NCI-H1436 treated with DMSO at 0.1 percent for 48 hours (cell line): ENCODE measurements around the gene DNAH14.
"Not testable (repeated sequence)": the region's sequence is repeated elsewhere in the genome, so short reads cannot be mapped to it uniquely, and the experiment has no call there.

ENCODE experiments used
- DNase-seq: peaks from one replicate; lab custom pipeline; 2025; lab: John Stamatoyannopoulos, UW

Gene DNAH14

DNA sequence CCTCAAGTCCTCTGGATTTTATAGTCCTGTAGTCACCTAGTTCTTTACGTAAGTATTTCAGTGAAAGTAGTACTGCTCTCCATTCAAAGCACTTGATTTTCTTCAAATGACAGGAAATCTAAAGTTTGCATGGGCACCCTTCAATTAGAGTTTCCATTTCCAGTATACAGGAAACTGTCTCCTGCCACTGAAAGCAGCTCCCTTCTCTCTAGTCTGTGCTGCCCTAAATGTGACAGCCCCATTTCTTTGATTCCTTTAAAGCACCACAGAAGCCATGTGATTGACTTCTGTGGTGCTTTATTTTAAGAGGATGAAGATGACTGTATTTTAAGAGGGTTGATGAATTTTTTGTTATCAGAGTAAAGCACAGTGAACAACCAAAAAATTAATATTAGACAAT lies 226.1 kb downstream of the DNAH14 start:
- no peak for DNase-seq

DNA sequence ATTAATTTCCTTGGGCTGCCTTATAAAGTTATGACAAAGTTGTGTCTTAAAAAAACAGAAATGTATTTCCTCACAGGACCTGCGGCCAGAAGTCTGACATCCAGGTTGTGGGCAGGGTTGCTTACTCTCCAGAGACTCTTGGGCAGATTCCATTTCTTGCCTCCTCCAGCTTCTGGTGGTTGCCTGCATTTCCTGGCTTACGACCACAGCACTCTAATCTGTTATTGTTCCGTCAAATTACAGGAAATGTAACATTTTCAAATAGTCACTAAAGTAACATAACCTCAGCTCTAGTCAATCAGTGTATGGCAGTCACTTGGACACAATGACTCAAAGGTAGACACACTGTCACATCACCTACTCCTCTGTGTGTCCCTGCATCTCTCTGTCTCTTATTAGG lies 226.8 kb downstream of the DNAH14 start:
- no peak for DNase-seq

DNA sequence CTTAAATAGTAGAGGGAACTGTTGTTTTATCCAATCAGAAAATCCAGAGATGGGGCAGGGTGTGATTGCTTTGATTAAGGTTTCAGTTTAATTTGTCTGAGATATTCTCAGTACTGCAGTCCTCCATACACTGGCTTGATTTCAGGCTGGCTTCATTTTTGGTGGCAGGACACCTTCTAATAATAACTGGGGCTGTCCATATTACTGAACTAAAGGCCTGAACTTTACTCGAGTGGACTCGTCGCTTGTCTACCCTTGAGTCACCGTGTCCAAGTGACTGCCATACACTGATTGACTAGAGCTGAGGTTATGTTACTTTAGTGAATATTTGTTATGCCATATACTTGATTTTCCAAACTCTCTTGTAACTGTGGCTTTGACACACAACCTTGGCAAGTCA lies 228.8 kb downstream of the DNAH14 start:
- DNase-seq: no peak

DNA sequence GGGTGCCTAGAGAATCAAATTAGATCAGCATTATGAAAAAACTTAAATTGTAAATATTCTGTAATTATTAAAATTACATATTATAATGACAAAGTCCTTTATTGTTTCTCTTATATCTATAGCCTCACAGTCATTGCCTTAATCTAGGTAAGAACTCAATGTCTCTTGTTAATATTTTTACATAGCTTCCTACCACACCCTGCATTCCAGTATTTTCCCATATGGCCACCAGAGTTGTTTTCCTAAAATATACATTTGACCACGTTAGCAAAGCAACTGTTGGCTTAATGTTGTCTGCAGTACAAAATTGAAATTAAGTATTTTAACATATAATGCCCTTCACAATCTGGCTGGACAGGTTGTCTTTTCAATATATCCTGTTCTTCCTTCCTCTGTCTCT lies 230.3 kb downstream of the DNAH14 start:
- DNase-seq: no peak

DNA sequence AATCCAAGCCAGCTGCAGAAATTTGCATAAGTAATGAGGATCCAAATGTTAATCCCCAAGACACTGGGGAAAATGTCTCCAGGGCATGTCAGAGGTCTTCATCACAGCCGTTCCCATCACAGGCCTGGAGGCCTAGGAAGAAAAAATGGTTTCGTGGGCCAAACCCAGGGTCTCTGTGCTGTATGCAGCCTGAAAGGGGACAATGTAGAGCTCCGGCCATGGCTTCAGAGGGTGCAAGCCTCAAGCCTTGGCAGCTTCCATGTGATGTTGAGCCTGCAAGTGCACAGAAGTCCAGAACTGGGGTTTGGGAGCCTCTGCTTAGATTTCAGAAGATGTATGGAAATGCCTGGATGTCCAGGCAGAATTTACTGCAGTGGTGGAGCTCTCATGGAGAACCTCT lies 247.9 kb downstream of the DNAH14 start:
- not testable (repeated sequence) for DNase-seq

DNA sequence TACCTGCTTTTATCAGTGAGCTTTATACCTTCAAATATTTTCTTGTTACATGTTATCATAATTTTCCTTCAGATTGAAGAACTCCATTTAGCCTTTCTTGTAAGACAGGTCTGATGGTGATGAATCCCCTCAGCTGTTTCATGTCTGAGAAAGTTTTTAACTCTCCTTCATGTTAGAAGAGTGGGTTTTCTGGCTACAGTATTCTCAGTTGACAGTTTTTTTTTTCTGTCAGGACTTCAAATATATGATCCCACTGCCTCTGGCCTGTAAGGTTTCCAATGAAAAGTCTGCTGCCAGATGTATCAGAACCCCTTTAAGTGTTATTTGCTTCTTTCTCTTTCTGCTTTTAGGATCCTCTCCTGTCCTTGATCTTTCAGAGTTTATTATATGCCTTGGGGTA lies 250.2 kb downstream of the DNAH14 start:
- no peak for DNase-seq

DNA sequence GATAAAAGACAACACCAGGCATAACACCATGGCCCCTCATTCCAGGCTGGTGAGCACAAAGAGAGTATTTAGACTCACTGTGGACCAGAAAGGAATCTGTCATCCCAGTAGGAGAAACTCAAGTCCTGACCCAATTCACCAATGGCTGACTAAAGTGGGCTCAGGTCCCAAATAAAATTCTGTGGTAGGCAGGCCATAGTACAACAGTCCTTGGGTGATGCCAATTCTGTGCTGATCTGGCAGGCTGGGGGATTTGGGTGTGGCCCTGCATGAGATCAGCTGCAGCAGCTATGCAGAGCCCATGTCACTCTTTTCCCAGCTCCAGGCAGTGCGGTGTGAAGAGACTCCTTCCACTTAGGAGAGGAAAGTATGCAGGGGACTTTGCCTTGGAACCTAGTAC lies 253.2 kb downstream of the DNAH14 start:
- no peak for DNase-seq

DNA sequence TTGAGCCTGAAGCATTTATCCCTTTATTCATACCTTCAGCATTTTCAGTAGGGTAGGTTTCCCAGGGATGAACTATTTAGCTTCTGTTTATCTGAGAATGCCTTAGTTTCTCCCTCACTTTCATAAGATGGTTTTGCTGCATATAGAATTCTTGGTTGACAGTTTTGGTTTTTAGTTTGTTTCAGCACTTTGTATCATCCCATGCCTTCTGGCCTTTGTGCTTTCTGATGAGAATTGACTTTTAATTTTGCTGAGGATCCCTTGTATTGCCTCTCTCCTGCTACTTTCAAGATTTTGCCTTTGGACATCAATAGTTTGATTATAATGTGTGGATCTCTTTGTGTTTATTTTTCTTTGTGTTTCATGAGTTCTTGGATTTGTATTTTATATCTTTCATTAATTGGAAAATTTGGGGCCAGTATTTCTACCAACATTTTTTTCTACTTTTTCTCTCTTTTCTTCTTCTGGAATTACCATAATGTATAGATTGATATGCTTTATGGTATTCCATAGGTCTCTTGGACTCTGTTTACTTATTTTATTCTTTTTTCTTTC lies 261.8 kb downstream of the DNAH14 start:
- DNase-seq: no peak

DNA sequence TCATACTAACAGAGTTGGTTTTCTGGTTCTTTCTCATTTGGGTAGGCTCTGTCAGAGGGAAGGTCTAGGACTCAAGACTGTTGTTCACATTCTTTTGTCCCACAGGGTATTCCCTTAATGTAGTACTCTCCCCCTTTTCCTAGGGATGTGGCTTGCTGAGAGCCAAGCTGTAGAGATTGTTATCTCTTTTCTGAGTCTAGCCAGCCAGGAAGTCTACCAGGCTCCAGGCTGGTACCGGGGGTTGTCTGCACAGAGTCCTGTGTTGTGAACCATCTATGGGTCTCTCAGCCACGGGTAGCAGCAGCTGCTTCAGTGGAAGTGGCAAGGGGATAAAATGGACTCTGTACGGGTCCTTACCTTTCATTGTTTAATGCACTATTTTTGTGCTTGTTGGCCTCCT lies 272.0 kb downstream of the DNAH14 start:
- DNase-seq: no peak

DNA sequence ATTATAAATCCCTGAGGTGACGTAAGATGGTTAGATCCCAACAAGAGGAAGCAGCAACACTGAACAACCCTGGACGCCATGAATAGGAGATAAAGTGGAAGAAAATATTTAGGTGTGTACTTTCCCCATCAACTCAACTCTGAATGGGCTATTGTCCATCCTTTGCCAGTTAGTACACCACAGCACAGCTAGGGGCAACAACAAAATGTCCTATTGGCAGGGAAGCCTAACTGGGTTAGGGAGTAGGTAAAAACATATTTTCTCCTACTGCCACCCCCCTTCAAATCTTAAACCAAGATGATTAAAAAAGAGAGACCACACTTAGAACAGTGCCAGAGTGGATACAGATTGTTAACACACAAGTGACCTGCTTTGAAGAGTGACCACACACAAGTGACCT lies 278.3 kb downstream of the DNAH14 start:
- no peak for DNase-seq

DNA sequence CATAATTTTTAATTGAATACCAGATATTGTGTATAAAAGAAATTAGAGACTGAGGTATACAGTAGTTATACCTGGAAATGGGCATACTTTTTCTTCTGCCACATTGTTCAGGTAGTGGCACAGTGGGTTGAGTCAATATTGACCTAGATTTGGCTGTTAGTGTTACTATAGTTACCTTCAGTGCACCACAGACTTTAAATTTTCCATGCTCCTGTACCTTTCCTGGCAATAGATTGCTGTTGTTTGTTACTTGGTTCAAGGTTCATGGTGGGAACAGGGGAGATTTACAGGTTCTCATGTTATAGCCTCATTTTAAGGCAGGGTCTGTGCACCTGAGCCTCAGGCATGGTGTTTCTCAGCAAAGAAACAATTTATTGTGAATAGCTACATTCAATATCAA lies 279.7 kb downstream of the DNAH14 start:
- DNase-seq: no peak

DNA sequence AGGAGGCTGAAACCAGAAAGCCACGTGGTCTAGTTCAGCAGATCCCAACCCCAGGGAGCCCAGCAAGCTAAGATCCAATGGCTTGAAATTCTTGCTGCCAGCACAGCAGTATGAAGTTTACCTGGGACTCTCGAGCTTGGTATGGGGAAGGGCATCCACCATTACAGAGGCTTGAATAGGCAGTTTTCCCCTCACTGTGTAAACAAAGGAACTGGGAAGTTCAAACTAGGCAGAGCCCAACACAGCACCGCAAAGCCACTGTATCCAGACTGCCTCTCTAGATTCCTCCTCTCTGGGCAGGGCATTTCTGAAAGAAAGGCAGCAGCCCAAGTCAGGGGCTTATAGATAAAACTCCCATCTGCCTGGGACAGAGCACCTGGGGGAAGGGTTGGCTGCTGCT lies 280.7 kb downstream of the DNAH14 start:
- DNase-seq: not testable (repeated sequence)

DNA sequence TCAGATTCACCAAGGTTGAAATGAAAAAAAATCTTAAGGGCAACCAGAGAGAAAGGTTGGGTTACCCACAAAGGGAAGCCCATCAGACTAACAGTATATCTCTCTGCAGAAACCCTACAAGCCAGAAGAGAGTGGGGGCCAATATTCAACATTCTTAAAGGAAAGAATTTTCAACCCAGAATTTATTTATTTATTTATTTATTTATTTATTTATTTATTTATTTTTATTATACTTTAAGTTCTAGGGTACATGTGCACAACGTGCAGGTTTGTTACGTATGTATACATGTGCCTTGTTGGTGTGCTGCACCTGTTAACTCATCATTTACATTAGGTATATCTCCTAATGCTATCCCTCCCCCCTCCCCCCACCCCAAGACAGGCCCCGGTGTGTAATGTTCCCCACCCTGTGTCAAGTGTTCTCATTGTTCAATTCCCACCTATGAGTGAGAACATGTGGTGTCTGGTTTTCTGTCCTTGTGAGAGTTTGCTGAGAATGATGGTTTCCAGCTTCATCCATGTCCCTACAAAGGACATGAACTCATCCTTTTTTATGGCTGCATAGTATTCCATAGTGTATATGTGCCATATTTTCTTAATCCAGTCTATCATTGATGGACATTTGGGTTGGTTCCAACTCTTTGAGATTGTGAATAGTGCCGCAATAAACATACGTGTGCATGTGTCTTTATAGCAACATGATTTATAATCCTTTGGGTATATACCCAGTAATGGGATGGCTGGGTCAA lies 282.4 kb downstream of the DNAH14 start:
- not testable (repeated sequence) for DNase-seq

DNA sequence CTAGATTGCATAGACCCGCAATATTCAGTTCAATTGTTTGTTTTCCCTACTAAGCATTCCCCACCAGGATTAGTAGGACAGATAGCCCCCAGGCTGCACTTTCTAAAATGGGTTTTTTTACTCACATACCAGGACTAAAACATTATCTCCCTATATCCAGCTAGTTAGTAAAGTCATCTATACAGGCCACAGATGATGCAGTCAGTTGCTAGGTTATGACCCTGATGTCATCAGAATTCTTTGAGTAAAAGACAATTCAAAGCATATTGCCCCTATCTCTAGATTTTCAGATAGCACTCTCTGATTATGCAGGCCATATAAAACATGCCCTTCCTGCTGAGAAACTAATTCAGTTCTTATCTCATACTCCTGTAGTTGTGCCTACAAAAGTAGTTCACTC lies 294.8 kb downstream of the DNAH14 start:
- no peak for DNase-seq

DNA sequence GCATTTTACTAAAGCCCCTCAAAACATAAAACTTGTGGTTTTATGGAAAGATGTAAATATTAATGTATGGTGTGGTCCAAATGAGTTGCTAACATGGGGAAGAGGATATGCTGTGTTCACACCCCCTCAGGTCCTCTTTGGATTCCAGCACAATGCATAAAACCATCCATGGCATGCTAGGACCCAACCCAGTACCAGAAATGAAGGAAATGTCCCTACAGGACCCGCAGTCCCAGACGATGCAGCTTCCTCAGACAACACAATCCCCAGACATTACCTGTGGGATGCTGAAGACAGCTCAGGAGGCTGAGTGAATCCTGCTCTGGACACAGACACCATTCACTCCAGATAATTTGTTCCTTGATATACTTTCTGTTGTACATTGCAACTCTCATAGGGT lies 296.2 kb downstream of the DNAH14 start:
- no peak for DNase-seq

DNA sequence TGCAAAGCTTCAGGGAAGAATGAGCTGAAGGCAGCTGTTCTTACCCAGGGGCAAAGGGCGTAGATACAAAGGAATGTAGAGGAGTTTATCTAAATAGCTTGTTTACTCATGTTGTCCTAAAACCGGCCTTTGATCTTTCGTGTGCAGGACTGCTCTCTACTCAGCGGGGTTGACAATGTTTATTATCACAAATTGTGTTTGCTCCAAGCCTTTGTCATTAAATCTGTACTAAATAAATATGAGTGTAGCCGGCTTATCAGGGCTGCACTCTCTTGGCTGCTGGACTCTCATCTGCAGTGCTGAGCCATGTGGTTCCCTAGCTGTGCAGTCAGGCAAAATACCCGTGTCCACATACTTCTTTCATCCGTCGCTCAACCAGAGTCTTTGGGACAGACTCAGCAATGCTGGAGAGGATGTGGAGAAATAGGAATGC lies 299.4 kb downstream of the DNAH14 start:
- no peak for DNase-seq

DNA sequence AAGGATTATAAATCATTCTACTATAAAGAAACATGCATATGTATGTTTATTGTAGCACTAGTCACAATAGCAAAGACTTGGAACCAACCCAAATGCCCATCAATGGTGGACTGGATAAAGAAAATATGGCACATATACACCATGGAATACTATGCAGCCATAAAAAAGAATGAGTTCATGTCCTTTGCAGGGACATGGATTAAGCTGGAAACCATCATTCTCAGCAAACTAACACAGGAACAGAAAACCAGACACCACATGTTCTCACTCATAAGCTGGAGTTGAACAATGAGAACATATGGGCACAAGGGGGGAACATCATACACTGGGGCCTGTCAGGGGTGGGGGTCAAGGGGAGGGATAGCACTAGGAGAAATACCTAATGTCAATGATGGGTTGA lies 300.0 kb downstream of the DNAH14 start:
- not testable (repeated sequence) for DNase-seq

DNA sequence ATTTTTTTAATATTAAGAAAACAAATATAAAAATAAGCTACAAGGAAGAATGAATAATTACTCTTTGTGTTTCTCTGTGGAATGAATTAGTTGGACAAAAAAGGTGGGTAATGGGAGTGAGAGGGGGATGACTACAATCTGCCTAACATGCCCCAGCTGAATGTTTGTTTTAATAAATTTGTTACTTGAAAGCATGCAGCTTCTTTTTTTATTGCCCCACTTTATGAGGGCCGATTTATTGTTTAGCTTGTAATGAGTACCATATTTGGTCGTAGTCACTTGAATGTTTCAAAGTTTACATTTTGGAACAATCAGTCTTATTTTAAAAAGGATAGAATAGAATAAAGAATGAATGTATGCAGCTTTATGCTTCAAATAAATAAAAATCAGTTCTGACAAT lies 301.0 kb downstream of the DNAH14 start:
- DNase-seq: no peak

DNA sequence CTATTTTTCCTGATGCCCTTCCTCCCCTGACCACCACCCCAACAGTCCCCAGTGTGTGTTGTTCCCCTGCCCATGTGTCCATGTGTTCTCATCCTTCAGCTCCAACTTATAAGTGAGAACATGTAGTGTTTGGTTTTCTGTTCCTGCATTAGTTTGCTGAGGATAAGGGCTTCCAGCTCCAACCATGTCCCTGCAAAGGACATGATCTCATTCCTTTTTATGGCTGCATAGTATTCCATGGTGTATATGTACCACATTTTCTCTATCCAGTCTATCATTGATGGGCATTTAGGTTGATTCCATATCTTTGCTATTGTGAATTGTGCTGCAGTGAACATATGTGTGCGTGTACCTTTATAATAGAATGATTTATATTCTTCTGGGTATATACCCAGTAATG lies 303.5 kb downstream of the DNAH14 start:
- DNase-seq: not testable (repeated sequence)

DNA sequence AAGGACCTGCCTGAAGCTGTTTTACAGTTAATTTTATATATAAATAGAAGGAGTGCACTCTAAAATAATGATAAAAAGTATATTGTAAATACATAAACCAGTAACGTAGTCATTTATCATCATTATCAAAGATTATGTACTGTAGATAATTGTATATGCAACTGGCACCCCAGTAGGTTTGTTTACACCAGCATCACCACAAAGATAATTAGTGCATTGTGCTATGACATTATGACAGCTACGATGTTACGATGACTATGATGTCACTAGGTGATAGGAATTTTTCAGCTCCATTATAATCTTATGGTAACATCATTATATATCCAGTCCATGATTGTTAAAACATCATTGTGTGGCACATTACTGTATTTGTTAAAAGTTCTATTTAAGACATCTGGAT lies 313.1 kb downstream of the DNAH14 start:
- no peak for DNase-seq

DNA sequence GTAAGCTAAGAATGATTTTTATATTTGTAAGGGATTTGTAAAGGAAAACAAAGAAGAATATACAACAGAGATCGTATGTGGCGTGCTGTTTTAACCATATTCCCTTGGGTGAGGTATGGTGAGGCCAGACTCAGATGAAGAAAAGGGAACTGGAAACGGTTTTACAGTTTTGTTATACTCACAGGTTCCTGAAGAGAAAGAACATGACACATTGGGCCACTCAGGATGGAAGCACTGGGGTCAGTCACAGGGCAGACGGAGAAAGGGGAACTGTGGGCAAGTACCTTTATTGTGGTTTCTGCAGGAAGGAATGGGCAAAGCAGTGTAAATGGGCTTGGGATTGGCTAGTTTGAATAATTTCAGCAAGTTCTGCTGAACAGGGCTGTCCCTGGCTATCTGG lies 321.0 kb downstream of the DNAH14 start:
- no peak for DNase-seq

DNA sequence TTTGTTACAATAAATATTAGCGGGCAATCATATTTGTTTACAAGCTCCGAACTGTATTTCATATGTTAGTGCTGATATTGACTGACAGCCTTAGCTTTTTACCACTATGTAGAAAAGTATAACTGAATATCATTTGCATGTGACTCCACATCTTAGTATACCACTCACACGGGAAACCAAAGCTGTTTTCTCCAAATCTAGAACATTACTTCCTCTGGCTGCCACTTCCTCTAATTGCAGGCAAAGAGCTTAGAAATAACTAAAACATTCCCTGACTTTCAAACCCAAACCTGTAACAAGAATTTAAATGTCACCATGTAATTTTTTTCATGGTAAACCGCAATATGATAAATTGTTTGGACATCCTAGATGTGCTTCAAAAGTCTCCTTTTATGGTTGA lies 323.7 kb downstream of the DNAH14 start:
- DNase-seq: no peak

DNA sequence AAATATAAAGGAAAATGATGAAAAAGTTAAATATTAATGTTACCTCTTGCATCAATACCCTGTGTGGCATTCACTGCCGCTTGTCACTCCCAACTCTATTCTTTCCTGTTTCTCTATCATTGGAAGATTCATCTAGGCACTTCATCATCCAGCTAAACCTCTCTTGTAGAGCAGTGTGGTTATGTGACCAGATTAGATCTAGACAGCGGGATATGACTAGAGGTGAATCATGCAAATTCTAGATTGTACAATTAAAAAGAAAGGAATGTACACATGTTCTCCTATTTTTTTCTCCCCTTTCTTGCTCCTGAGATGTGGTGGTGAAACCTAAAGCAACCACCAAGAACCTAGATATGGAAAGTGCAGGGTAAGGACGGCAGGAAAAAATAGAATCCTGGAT lies 324.3 kb downstream of the DNAH14 start:
- no peak for DNase-seq

DNA sequence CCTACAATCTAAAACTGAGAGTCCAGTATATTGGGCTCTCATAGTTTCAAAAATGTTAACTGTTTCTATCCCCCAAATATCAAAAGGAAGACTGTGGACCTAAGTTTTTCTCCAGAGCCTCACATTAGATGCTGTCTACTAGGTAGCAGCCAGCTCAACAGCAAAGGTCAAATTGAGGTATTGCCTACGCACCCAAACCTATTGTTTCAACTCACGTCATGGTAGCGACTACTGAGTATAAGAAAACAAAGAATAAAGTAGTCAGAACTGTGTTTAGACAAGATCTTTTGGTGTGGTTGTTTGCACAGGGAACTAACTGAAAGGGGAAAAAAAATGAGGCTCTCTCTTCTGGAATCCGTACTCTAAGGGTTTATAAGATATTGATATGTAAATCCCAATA lies 325.2 kb downstream of the DNAH14 start:
- no peak for DNase-seq
